Right ventricle myocardium superior (tissue), 1 donor: ENCODE results near the gene SNX12. TPM values are rescaled to one million over a fixed set of nuclear protein-coding genes. Genes with fewer than 3 reads are reported as not detected.
"Not testable (repeated sequence)": the region's sequence is repeated elsewhere in the genome, so short reads cannot be mapped to it uniquely, and the experiment has no call there.

Source experiments
- ATAC-seq: fragments of 200-7000 bp; cut with Tn5 transposase; one replicate; pipeline ENCODE4 v1.9.1; 2020; ENCODE audit warnings: mild to moderate bottlenecking; ENCODE audit not compliant: poor library complexity
- DNase-seq: peaks from one replicate; pipeline ENCODE4 v3.0.0-alpha.2; 2020
- intact Hi-C: fragments of 100-400 bp; cut with DNase I; formaldehyde crosslinking; loops from one replicate; pipeline ENCODE4 v1.11.2; 2022
- total RNA-seq: library from RNA; stranded (reverse); fragmentation: NEBNext Ultra II Directional; extraction: Animal tissue kit (Norgen Biotek cat#: 25700); gene quantifications from one replicate; pipeline ENCODE4 v1.2.1, GENCODE V29; 2021
- donor health status: DM: no; HTN: yes; CAD: no; lungs with severe emphysema.

The SNX12 gene
- total RNA-seq, 1 donor from 2014 or later: 45.0 TPM

DNA sequence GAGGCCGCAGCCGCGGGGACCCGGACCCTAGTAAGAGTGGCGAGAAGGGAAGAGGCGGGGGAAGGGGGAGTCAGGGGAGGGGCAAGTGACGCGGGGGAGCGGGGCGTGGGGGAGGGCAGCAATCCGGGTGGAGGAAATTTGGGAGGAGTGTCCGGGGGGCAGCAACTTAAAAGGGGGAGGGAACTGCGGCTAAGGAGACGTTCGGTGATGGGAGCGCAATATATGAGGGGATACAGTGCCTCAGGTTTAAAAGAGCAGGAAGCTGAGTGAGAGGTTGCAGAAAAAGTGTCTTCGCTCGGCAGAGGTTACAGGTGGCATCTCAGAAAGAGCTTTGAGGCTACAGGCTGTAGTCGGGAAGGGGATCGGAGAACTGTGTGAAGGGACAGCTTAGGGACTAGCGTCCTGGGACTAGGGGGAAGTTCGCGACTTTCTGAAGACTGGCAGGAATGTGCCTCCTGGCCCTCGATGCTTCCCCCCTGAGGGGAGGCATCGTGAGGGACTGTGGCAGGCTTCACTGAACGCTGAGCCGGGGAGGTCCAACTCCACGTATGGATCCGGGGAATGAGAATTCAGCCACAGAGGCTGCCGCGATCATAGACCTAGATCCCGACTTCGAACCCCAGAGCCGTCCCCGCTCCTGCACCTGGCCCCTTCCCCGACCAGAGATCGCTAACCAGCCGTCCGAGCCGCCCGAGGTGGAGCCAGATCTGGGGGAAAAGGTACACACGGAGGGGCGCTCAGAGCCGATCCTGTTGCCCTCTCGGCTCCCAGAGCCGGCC, 28.0 kb upstream of the SNX12 start:
- ATAC-seq: peak; percentile 91
- intact Hi-C loops: no loop called here
- DNase-seq: no peak

DNA sequence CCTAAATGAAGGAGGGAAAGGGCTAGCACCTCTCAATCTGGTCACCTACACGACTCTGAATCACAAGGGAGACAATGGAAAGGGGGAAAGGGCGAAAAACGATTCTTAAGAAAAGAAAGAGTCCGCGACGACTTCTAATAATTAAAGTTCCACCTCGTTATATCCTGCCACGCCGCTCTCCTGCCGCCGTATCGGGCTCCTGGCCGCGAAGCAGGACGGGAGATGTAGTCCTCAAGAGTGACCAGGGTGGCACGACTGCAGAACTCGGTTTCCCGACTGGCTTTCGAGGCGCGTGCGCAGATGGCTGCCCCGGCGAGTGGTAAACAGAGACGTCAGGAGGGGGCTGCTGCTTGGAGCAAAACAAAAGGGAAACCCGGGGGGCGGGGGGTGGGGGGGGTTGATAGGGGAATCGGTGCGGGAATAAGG, 27.4 kb upstream of the SNX12 start, which contains the start of gene FOXO4:
FOXO4 (plus strand) TSS at position 297 of the 426 bp plus-strand sequence. CDS start 678 bp downstream, outside the sequence.
- ATAC-seq (peak; percentile 98), DNase-seq (peak; percentile 95)
- intact Hi-C loops: no loop called here

GRCh38 chrX:71095033-71095432, 26.9 kb upstream of the SNX12 start:
- DNase-seq (no peak), ATAC-seq (no peak)
- intact Hi-C loops: no loop called here

DNA sequence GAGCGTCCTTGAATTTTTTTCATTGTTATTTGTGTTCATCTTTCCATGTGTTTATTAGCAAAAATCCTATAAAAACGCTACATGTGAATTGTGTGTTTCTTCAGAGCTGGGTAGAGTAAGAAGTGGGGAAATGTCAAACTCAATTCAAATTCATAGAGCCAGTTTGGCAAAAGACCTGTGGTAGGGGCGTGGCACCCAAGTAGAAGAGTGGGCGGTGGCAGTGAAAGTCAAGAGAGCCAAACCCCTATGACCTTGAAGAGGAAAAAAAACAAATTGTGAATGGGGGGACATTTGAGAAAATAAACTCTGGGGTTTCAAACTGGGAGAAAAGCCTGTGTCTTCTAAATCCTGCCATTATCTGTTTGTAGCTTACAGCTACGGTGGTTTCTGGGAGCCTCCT, 23.1 kb upstream of the SNX12 start:
- intact Hi-C loops: no loop called here
- ATAC-seq (no peak), DNase-seq (no peak)

DNA sequence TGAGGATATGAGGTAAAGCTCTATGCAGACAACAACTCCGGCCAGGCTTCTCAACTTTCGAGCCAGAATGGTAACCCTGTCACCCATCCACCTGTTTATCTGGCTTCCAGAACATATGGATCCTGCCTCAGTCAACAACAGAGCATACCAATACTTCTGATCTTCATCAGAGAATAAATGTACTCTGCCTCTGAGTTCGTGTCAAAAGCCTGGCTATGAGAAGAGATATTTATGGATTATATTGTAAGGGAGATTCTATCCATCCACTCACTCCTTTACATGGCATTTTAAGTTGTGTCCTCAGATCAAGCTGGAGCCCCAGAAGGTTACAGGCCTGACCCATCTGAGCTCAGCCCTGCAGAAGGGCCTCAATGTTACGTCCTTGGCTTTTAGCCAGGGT, 17.8 kb upstream of the SNX12 start:
- intact Hi-C loops: no loop called here
- no peak for DNase-seq
- no peak for ATAC-seq

GRCh38 chrX:71082822-71083221, 14.7 kb upstream of the SNX12 start:
- DNase-seq: no peak
- intact Hi-C loops: no loop called here

GRCh38 chrX:71082124-71082647, 14.1 kb upstream of the SNX12 start:
- DNase-seq (no peak), ATAC-seq (no peak)
- intact Hi-C loops: no loop called here

More at GRCh38 chrX:71082822-71083221, 14.7 kb upstream of the SNX12 start:
- no peak for ATAC-seq

DNA sequence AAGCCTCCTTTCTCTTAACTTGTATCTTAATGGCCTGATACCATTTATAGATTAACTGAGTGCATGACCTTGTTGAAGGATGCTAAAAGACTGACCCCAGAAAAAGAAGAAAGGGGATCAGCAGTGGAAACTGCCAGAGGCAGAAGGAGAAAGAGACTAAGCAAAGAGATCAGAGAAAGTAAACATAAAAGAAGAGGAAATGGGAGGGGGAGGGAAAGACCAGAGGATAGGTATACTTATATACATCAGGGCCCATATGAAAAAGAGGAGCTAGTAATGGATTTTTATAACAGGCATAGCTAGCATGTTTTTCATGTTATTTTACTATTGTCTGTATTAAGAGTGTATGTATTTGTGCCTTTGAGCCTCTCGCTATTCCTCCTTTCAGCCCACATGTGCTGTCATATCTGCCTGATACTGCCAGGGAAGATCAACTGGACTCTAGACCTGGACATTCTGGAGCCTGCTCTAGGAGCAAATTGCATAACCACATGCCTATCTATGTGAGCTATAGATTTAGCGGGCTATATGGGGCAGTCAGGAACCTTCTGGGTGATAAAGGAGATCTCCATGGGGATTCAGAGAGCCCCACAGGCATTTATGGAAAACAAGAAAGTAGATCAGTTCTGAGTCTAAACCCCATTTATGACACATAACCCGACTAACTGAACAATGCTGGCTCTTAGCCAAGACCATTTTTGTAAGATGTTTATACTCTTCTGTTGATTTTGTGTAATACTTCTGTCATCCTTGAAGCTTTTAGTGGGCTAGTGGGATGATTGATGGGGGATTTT, 13.4 kb upstream of the SNX12 start:
- ATAC-seq (no peak), DNase-seq (no peak)
- intact Hi-C loops: no loop called here

GRCh38 chrX:71070531-71070930, 2.4 kb upstream of the SNX12 start:
- no peak for ATAC-seq
- no peak for DNase-seq
- intact Hi-C loops: no loop called here

GRCh38 chrX:71067712-71068043, 456 bp downstream of the SNX12 start:
- DNase-seq (no peak), ATAC-seq (peak; percentile 3)
- intact Hi-C loops: no loop called here

- intact Hi-C loops: no loop called here
- ATAC-seq (no peak), DNase-seq (no peak)
These were observed 1.0 kb downstream of the SNX12 start for GRCh38 chrX:71067089-71067488.

DNA sequence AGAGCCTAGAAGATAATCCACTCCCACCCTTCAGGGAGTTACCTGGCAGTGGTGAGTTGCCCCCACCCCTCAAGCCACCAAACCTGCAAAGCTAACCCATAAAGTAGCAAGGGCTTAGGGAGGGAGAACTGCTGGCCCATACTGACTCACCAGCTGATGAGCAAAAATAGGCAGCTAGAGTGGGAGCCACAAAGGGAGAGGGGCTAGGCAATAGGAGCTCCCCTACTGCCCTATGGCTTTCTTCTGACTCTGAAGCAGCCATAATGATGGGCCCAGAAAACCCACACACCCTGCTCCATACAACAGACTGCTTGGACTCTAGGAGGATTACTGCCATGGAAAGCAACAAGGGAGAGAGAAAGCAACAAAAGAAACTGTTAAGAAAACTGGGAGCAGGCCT, 8.0 kb downstream of the SNX12 start:
- no peak for ATAC-seq
- no peak for DNase-seq
- intact Hi-C loops: no loop called here

DNA sequence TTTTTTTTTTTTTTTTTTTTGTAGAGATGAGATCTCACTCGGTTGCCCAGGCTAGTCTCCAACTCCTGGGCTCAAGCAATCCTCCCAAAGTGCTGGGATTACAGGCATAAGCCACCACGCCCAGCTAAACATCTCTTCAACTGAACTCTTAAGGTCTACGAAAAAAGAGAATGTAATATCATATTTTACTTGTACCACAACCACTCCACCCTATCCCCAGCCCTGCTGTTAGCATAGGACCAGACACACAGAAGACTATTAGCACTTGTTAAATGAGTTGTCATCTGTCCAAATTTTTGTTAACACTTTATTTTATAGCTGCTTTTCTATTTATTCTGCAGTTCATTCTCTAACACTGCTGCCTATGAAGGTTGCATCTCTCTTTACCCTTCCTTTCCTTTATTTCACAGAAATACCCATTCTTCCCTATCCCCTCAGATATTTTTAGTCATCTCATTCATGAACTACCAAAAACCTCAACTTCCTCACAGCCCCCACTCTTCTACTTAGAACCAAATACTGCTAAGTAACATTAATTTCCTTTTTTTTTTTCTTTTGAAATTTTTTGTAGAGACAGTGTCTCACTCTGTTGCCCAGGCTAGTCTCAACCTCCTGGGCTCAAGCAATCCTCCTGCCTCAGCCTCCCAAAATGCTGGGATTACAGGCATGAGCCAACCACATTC, 10.1 kb downstream of the SNX12 start:
- ATAC-seq (no peak), DNase-seq (no peak)
- intact Hi-C loops: no loop called here

DNA sequence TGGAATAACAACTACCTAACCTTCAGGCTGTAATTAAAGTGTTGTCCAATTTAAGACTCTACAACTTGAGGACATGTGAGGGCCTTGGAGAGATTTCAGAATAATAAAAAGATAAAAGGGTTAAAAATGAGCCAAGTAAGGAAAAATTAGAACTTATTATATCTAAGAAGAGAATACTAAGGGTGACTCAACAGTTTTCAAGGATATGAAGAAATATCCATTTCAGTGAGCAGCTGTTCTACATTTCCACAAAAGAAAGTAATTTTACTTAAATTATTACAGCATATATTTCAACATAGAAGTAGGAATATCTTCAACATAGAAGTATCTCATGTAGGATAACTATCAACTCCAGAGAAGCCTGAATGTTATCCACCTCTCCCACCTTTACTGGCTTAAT, 11.3 kb downstream of the SNX12 start:
- ATAC-seq: no peak
- no peak for DNase-seq
- intact Hi-C loops: no loop called here

DNA sequence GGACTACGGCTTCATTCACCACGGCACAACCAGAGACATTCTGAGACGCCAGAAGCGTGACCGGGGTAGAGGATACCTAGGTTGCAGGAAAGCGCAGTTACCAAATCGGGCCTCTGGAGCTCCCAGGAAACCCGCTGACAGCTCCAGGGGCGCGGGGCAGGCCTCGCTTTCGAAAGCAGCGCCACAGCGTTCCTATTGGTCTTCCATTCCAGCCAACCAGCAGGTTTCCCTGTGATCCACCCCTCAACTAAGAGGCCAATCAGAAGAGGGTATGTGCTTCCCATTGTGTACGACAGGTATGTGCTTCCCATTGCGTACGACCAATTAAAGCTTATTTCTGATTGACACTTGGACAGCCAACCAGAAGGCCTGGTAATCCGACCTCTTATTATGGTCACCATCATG, 14.9 kb downstream of the SNX12 start:
- intact Hi-C loops: no loop called here
- DNase-seq (peak; percentile 48), ATAC-seq (peak; percentile 83)

GRCh38 chrX:71052721-71053120, 15.4 kb downstream of the SNX12 start:
- no peak for ATAC-seq
- intact Hi-C loops: no loop called here
- DNase-seq: no peak

DNA sequence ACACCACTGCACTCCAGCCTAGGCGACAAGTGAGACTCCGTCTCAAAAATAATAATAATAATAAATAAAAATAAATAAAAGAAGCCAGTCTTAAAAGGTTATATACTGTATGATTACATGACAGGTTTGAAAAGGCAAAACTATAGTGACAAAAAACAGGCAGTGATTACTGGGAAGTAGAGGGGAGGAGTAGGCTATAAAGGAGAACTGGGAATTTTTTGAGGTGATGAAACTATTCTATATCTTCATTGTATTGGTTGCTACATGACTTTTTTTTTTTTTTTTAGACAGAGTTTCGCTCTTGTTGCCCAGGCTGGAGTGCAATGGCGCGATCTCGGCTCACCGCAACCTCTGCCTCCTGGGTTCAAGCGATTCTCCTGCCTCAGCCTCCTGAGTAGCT, 20.2 kb downstream of the SNX12 start:
- not testable (repeated sequence) for ATAC-seq

DNA sequence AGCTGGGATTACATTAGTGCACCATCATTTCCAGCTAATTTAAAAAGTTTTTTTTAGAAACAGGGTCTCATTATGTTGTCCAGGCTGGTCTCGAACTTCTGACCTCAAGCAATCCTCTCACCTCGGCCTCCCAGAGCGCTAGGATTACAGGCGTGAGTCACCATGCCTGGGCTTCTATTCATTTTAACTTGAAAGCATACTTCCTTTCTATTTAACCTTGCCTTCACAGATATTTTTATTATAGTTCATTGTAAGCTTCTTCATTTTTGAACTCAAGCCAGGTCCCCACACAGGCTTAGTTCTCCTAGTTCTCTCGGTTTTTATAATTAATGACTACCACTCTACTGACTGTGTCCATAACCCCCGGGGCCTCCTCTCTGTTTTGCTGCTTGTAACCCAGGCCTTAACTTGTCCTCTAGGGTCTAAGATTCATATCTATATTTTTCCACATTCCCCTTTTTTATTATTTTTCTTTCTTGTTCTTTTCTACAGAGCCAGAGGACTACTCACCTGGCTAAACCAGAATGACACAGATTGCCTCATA, 50.7 kb downstream of the SNX12 start:
- intact Hi-C loops: no loop called here
- ATAC-seq (no peak), DNase-seq (no peak)

More for the DNA sequence above, 20.2 kb downstream of the SNX12 start:
- intact Hi-C loops, DNase-seq: not testable (repeated sequence)
